Endothelial cell (in vitro differentiated cells): ENCODE results near the gene KCTD1. TPM values are rescaled to one million over a fixed set of nuclear protein-coding genes. Genes with fewer than 3 reads are reported as not detected.

ENCODE experiments used
- DNase-seq: peaks from one replicate; pipeline ENCODE4 v3.0.0; 2021; ENCODE audit warnings: low spot score
- H3K27ac Mint-ChIP-seq: one replicate; pipeline ENCODE4 v1.8.0; 2021; ENCODE audit warnings: mixed read lengths, inconsistent platforms; ENCODE audit not compliant: unreplicated experiment
- H3K27me3 Mint-ChIP-seq: one replicate; pipeline ENCODE4 v1.8.0; 2021; ENCODE audit warnings: mild to moderate bottlenecking, moderate library complexity, mixed read lengths, inconsistent platforms; ENCODE audit not compliant: unreplicated experiment
- H3K36me3 Mint-ChIP-seq: one replicate; pipeline ENCODE4 v1.8.0; 2021; ENCODE audit warnings: mild to moderate bottlenecking, low read depth, mixed read lengths, inconsistent platforms; ENCODE audit not compliant: unreplicated experiment
- H3K4me1 Mint-ChIP-seq: one replicate; pipeline ENCODE4 v1.8.0; 2021; ENCODE audit warnings: mild to moderate bottlenecking, mixed read lengths, inconsistent platforms; ENCODE audit not compliant: unreplicated experiment
- H3K4me3 Mint-ChIP-seq: one replicate; pipeline ENCODE4 v1.8.0; 2021; ENCODE audit warnings: mild to moderate bottlenecking, mixed read lengths, inconsistent platforms; ENCODE audit not compliant: unreplicated experiment
- H3K9me3 Mint-ChIP-seq: one replicate; pipeline ENCODE4 v1.8.0; 2021; ENCODE audit warnings: mixed read lengths, inconsistent platforms; ENCODE audit not compliant: unreplicated experiment
- CTCF ChIP-seq: fragments of 200-600 bp; sonication (generic); IDR thresholded peaks from one replicate; pipeline ENCODE4 v1.5.0; 2021; ENCODE audit warnings: antibody characterized with exemption; ENCODE audit not compliant: unreplicated experiment
- total RNA-seq: library from RNA; stranded (reverse); fragmentation: NEBNext Ultra II Directional; extraction: Animal tissue kit (Norgen Biotek cat#: 25700); gene quantifications from one replicate; pipeline ENCODE4 v1.2.1, GENCODE V29; 2021; ENCODE audit not compliant: unreplicated experiment

Gene KCTD1
- total RNA-seq, 1 donor from 2014 or later: 10.6 TPM

DNA sequence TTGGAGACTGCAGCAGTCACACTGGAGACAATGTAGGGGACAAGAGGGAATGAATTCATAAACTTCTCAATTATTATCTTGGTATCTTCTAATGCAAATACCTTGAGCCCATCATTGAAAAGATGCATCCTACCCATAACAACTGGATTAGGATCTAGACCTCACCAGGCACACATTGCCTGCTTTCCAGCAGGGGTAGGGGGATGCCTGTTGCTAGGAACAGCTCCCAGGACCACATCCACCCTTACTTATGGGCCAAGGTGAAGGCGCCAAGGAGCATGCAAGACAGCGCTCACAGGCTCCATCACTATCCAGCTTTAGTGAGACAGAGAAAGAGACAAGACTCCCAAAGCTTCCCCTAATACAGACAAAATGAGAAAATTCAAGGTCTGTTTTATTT is 24.4 kb downstream of the KCTD1 start:
- peaks cover 15% of the 10 kb centered on the region for H3K4me1 Mint-ChIP-seq
- no peaks in the 10 kb centered on the region for H3K9me3 Mint-ChIP-seq
- peaks cover 3% of the 10 kb centered on the region for H3K27me3 Mint-ChIP-seq
- DNase-seq: no peak
- H3K27ac Mint-ChIP-seq: no peak overlapping the region
- H3K4me3 Mint-ChIP-seq: no peak overlapping the region
- no peak for TF ChIP-seq CTCF
- no peaks in the 10 kb centered on the region for H3K36me3 Mint-ChIP-seq

DNA sequence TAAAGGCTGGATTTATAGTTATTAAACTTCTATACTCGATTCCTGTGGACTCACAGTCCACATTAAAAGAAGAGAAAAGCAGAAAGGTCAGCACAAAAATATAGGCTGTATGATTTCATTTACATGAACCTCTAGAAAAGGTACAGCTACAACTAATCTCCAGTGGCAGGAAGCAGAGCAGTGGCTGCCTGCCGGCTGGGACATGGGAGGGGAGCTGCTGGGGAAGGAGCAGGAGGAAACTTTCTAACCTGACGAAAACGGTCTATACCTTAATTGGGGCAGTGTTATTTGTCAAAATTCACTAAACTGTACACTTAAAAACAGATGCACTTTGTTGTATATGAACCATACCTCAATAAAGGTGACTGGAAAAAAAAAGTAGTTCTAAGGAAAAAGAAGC is 26.7 kb downstream of the KCTD1 start:
- Mint-ChIP-seq H3K4me1 (peaks cover 18% of the 10 kb centered on the region), H3K27me3 (no peaks in the 10 kb centered on the region), H3K36me3 (no peaks in the 10 kb centered on the region), H3K4me3 (no peak overlapping the region), H3K9me3 (no peaks in the 10 kb centered on the region), H3K27ac (no peak overlapping the region)
- no peak for TF ChIP-seq CTCF
- DNase-seq: no peak

DNA sequence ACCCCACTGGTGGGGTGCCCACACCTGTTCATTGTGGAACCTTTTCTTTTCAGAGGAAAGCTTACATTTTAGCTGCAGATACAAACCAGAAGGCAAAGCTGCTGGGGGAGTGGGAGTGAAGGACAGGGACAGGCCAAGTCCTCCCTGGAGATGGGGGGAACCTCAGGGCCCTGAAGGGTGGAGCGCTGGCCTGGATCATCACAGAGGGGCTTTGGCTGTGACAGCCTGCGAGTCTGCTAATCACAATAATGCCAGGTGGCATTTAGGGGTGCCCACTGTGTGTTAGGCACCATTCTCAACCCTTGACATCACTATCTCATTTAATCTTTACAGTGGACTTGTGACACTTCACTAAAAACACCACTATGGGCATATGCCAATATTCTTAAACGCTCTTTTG is 27.4 kb downstream of the KCTD1 start:
- TF ChIP-seq CTCF: no peak
- peaks cover 20% of the 10 kb centered on the region for H3K4me1 Mint-ChIP-seq
- no peaks in the 10 kb centered on the region for H3K9me3 Mint-ChIP-seq
- no peaks in the 10 kb centered on the region for H3K27me3 Mint-ChIP-seq
- H3K27ac Mint-ChIP-seq: no peak overlapping the region
- no peak overlapping the region for H3K4me3 Mint-ChIP-seq
- no peaks in the 10 kb centered on the region for H3K36me3 Mint-ChIP-seq
- DNase-seq: no peak

DNA sequence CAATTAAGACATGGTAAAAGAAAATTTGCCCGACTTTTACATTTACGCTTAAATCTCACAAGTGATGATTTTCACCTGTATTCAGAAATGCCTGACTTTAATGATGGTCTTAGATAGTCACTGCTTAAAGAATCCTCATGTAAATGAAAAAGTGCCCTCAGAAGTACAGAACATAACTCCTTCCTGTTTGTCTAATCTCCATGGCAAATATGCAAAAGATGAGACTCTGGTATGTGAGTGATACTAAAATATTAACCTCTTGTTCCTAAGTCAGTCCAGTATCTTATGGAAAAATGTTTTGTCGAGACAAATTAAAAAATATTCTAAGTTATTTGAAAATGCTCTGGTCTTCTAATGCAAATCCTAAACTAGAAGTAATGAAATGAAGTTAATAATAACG is 29.2 kb downstream of the KCTD1 start:
- no peaks in the 10 kb centered on the region for H3K36me3 Mint-ChIP-seq
- no peak overlapping the region for H3K4me3 Mint-ChIP-seq
- peaks cover 27% of the 10 kb centered on the region for H3K4me1 Mint-ChIP-seq
- no peaks in the 10 kb centered on the region for H3K9me3 Mint-ChIP-seq
- H3K27ac Mint-ChIP-seq: no peak overlapping the region
- no peak for TF ChIP-seq CTCF
- H3K27me3 Mint-ChIP-seq: no peaks in the 10 kb centered on the region
- no peak for DNase-seq

- Mint-ChIP-seq H3K9me3 (no peaks in the 10 kb centered on the region), H3K36me3 (no peaks in the 10 kb centered on the region), H3K27ac (no peak overlapping the region), H3K27me3 (no peaks in the 10 kb centered on the region), H3K4me1 (peaks cover 31% of the 10 kb centered on the region), H3K4me3 (no peak overlapping the region)
- no peak for TF ChIP-seq CTCF
- DNase-seq: no peak
These were observed 31.4 kb downstream of the KCTD1 start for GRCh38 chr18:26516964-26517363.
